ENCODE data around the gene FBL. TPM values are rescaled to one million over a fixed set of nuclear protein-coding genes. Genes with fewer than 3 reads are reported as not detected.

The FBL gene
- total RNA-seq, 2 experiments from 2014 or later, result 336 to 365 TPM

GRCh38 chr19:39832341-39833083 is 13.7 kb downstream of the FBL start:
- Histone ChIP-seq H3K9me2 (ENCODE audit: insufficient read depth, low read length) (no peaks in the 10 kb centered on the region), H3K27ac (ENCODE audit: low read depth, low read length, poor library complexity, severe bottlenecking) (no peak overlapping the region), H3K4me1 (ENCODE audit: insufficient read depth, low read length, poor library complexity, severe bottlenecking) (peaks cover 16% of the 10 kb centered on the region), H4K20me1 (ENCODE audit: insufficient read depth, low read length) (no peaks in the 10 kb centered on the region), H3K79me2 (ENCODE audit: insufficient read depth, low read depth, low read length) (no peaks in the 10 kb centered on the region), H3K4me2 (ENCODE audit: low read length) (0 out of 2 replicates have a peak overlapping the region, but pooled peaks have one; percentile 76), H3K9me3 (ENCODE audit: low read length) (no peaks in the 10 kb centered on the region), H2AFZ (ENCODE audit: low read length) (no peak overlapping the region), H3K4me3 (ENCODE audit: low read depth, low read length, poor library complexity, severe bottlenecking) (no peak overlapping the region), H3K36me3 (ENCODE audit: insufficient read depth, low read length) (peaks cover 89% of the 10 kb centered on the region)
- DNase-seq (ENCODE audit: low spot score), result no peak
- ChIA-PET CTCF (ENCODE audit: unreplicated experiment) (no interaction called here), POLR2A (no interaction called here)
- intact Hi-C loops (cut with micrococcal nuclease; ENCODE audit: unreplicated experiment), result no loop called here
- no TSS peak for BruUV-seq (replicated peaks)
- no peak for TF ChIP-seq EZH2phosphoT487 (IDR thresholded peaks at IDR 0.05; ENCODE audit: borderline replicate concordance, low read depth, low read length)
- no peak for TF ChIP-seq CTCF (conservative IDR thresholded peaks at IDR 0.05; ENCODE audit: low read length)

- ChIA-PET POLR2A (no interaction called here), CTCF (ENCODE audit: unreplicated experiment) (no interaction called here)
- Histone ChIP-seq H3K79me2 (ENCODE audit: insufficient read depth, low read depth, low read length) (no peaks in the 10 kb centered on the region), H4K20me1 (ENCODE audit: insufficient read depth, low read length) (no peaks in the 10 kb centered on the region), H3K27ac (ENCODE audit: low read depth, low read length, poor library complexity, severe bottlenecking) (no peak overlapping the region), H3K4me2 (ENCODE audit: low read length) (no peak overlapping the region), H3K4me3 (ENCODE audit: low read depth, low read length, poor library complexity, severe bottlenecking) (no peak overlapping the region), H3K9me3 (ENCODE audit: low read length) (no peaks in the 10 kb centered on the region), H3K9me2 (ENCODE audit: insufficient read depth, low read length) (no peaks in the 10 kb centered on the region), H3K36me3 (ENCODE audit: insufficient read depth, low read length) (peaks cover 87% of the 10 kb centered on the region), H3K4me1 (ENCODE audit: insufficient read depth, low read length, poor library complexity, severe bottlenecking) (peaks cover 16% of the 10 kb centered on the region), H2AFZ (ENCODE audit: low read length) (no peak overlapping the region)
- no peak for TF ChIP-seq CTCF (conservative IDR thresholded peaks at IDR 0.05; ENCODE audit: low read length)
- no peak for TF ChIP-seq EZH2phosphoT487 (IDR thresholded peaks at IDR 0.05; ENCODE audit: borderline replicate concordance, low read depth, low read length)
- DNase-seq (ENCODE audit: low spot score), result no peak
- no TSS peak for BruUV-seq (replicated peaks)
- intact Hi-C loops (cut with micrococcal nuclease; ENCODE audit: unreplicated experiment), result no loop called here
These were observed 14.5 kb downstream of the FBL start for GRCh38 chr19:39831679-39832078.

GRCh38 chr19:39830847-39831246 is 15.3 kb downstream of the FBL start:
- ChIA-PET POLR2A (no interaction called here), CTCF (ENCODE audit: unreplicated experiment) (no interaction called here)
- H3K9me3 ChIP-seq (ENCODE audit: low read length), result no peaks in the 10 kb centered on the region
- TF ChIP-seq CTCF (conservative IDR thresholded peaks at IDR 0.05; ENCODE audit: low read length) (no peak), EZH2phosphoT487 (IDR thresholded peaks at IDR 0.05; ENCODE audit: borderline replicate concordance, low read depth, low read length) (no peak)
- H2AFZ ChIP-seq (ENCODE audit: low read length), result no peak overlapping the region
- H3K4me1 ChIP-seq (ENCODE audit: insufficient read depth, low read length, poor library complexity, severe bottlenecking), result peaks cover 16% of the 10 kb centered on the region
- H3K27ac ChIP-seq (ENCODE audit: low read depth, low read length, poor library complexity, severe bottlenecking), result no peak overlapping the region
- peaks cover 87% of the 10 kb centered on the region for H3K36me3 ChIP-seq (ENCODE audit: insufficient read depth, low read length)
- H4K20me1 ChIP-seq (ENCODE audit: insufficient read depth, low read length), result no peaks in the 10 kb centered on the region
- no peaks in the 10 kb centered on the region for H3K9me2 ChIP-seq (ENCODE audit: insufficient read depth, low read length)
- H3K4me2 ChIP-seq (ENCODE audit: low read length), result no peak overlapping the region
- intact Hi-C loops (cut with micrococcal nuclease; ENCODE audit: unreplicated experiment), result no loop called here
- no TSS peak for BruUV-seq (replicated peaks)
- no peak for DNase-seq (ENCODE audit: low spot score)
- H3K79me2 ChIP-seq (ENCODE audit: insufficient read depth, low read depth, low read length), result no peaks in the 10 kb centered on the region
- no peak overlapping the region for H3K4me3 ChIP-seq (ENCODE audit: low read depth, low read length, poor library complexity, severe bottlenecking)
